ENCODE results near the gene PDPN.

DNA sequence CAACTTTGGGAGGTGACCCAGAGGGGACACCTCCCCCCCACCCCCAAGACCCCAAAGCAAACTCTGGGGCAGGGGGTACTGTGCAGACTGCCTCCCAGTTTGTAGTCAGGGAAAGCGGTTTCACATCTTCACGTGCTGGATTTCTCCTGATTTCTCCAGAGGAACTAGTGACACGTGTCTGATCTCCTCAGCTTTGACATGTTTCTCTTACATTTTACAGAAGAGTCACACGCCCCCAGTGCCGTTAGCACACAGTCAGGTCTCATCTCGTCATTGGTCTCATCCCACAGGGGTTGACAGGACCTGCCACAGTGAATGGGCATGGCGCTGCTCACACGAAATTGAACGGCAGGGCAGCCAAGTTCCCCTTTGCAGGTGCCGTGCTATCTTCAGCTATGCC, 11.8 kb downstream of the PDPN start:
- TF ChIP-seq, protein P1, sequence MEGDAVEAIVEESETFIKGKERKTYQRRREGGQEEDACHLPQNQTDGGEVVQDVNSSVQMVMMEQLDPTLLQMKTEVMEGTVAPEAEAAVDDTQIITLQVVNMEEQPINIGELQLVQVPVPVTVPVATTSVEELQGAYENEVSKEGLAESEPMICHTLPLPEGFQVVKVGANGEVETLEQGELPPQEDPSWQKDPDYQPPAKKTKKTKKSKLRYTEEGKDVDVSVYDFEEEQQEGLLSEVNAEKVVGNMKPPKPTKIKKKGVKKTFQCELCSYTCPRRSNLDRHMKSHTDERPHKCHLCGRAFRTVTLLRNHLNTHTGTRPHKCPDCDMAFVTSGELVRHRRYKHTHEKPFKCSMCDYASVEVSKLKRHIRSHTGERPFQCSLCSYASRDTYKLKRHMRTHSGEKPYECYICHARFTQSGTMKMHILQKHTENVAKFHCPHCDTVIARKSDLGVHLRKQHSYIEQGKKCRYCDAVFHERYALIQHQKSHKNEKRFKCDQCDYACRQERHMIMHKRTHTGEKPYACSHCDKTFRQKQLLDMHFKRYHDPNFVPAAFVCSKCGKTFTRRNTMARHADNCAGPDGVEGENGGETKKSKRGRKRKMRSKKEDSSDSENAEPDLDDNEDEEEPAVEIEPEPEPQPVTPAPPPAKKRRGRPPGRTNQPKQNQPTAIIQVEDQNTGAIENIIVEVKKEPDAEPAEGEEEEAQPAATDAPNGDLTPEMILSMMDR (IDR thresholded peaks at IDR 0.05 in 8 of 11, conservative IDR thresholded peaks at IDR 0.05 in 3 of 11) = no peak
- no peak for TF ChIP-seq POLR2A (IDR thresholded peaks at IDR 0.05)
- no peak for TF ChIP-seq POLR2AphosphoS5 (IDR thresholded peaks at IDR 0.05)
